Measurements from ENCODE around the gene ADARB2.
A peak's percentile ranks its signal among the peaks of the same experiment; 100 is the strongest.

The ADARB2 gene

GRCh38 chr10:1423676-1424253 lies 313.6 kb downstream of the ADARB2 start:
- no peak for TF ChIP-seq REST (IDR thresholded peaks at IDR 0.05; ENCODE audit: insufficient read depth in 1 of 2, low read depth in 2 of 2, low read length in 2 of 2)
- TF ChIP-seq TAF1 (IDR thresholded peaks at IDR 0.05; ENCODE audit: borderline replicate concordance, insufficient read depth, low read length) = no peak
- no peak for TF ChIP-seq FOXP2 (optimal IDR thresholded peaks at IDR 0.05; ENCODE audit: borderline replicate concordance, extremely low read depth, extremely low read length, insufficient read depth)
- no peak for TF ChIP-seq SIN3A (IDR thresholded peaks at IDR 0.05; ENCODE audit: borderline replicate concordance, insufficient read depth, low read length)
- no peak for TF ChIP-seq POLR2AphosphoS5 (IDR thresholded peaks at IDR 0.05; ENCODE audit: low read depth, low read length)

- TF ChIP-seq POLR2AphosphoS5 (IDR thresholded peaks at IDR 0.05; ENCODE audit: low read depth, low read length) = no peak
These were observed 315.1 kb downstream of the ADARB2 start for GRCh38 chr10:1422275-1422674.

- no peak for TF ChIP-seq POLR2AphosphoS5 (IDR thresholded peaks at IDR 0.05; ENCODE audit: low read depth, low read length)
- peak; percentile 27 for TF ChIP-seq FOXP2 (optimal IDR thresholded peaks at IDR 0.05; ENCODE audit: borderline replicate concordance, extremely low read depth, extremely low read length, insufficient read depth)
These were observed 316.5 kb downstream of the ADARB2 start for GRCh38 chr10:1420661-1421362.

GRCh38 chr10:1419796-1420610 lies 317.3 kb downstream of the ADARB2 start:
- TF ChIP-seq POLR2AphosphoS5 (IDR thresholded peaks at IDR 0.05; ENCODE audit: low read depth, low read length) (no peak), SIN3A (IDR thresholded peaks at IDR 0.05; ENCODE audit: borderline replicate concordance, insufficient read depth, low read length) (no peak)

- no peak for TF ChIP-seq REST (IDR thresholded peaks at IDR 0.05; ENCODE audit: insufficient read depth in 1 of 2, low read depth in 2 of 2, low read length in 2 of 2)
- no peak for TF ChIP-seq FOXP2 (optimal IDR thresholded peaks at IDR 0.05; ENCODE audit: borderline replicate concordance, extremely low read depth, extremely low read length, insufficient read depth)
- no peak for TF ChIP-seq SIN3A (IDR thresholded peaks at IDR 0.05; ENCODE audit: borderline replicate concordance, insufficient read depth, low read length)
- TF ChIP-seq TAF1 (IDR thresholded peaks at IDR 0.05; ENCODE audit: borderline replicate concordance, insufficient read depth, low read length) = no peak
- no peak for TF ChIP-seq POLR2AphosphoS5 (IDR thresholded peaks at IDR 0.05; ENCODE audit: low read depth, low read length)
These were observed 319.2 kb downstream of the ADARB2 start for GRCh38 chr10:1418031-1418550.

- no peak for TF ChIP-seq SIN3A (IDR thresholded peaks at IDR 0.05; ENCODE audit: borderline replicate concordance, insufficient read depth, low read length)
- TF ChIP-seq REST (IDR thresholded peaks at IDR 0.05; ENCODE audit: insufficient read depth in 1 of 2, low read depth in 2 of 2, low read length in 2 of 2) = no peak
- no peak for TF ChIP-seq TAF1 (IDR thresholded peaks at IDR 0.05; ENCODE audit: borderline replicate concordance, insufficient read depth, low read length)
- no peak for TF ChIP-seq FOXP2 (optimal IDR thresholded peaks at IDR 0.05; ENCODE audit: borderline replicate concordance, extremely low read depth, extremely low read length, insufficient read depth)
- no peak for TF ChIP-seq POLR2AphosphoS5 (IDR thresholded peaks at IDR 0.05; ENCODE audit: low read depth, low read length)
These were observed 319.8 kb downstream of the ADARB2 start for GRCh38 chr10:1417574-1417973.
